Inflammatory macrophage treated with lipopolysaccharide for 4 hours (primary cell): Measurements from ENCODE around the gene GSTO1.

Source experiments
- DNase-seq: peaks from one replicate; pipeline ENCODE4 v3.0.0-alpha.2; 2020

GSTO1 gene

GRCh38 chr10:104277785-104278184 lies 23.1 kb downstream of the GSTO1 start:
- no peak for DNase-seq

GRCh38 chr10:104279550-104280259 lies 25.0 kb downstream of the GSTO1 start:
- no peak for DNase-seq

GRCh38 chr10:104281694-104282093 lies 27.0 kb downstream of the GSTO1 start:
- no peak for DNase-seq

- peak; percentile 65 for DNase-seq
These were observed 30.2 kb downstream of the GSTO1 start for GRCh38 chr10:104284846-104285245.

- no peak for DNase-seq
These were observed 32.2 kb downstream of the GSTO1 start for GRCh38 chr10:104286939-104287338.

- DNase-seq: peak; percentile 44
These were observed 33.7 kb downstream of the GSTO1 start for GRCh38 chr10:104288355-104288754.

GRCh38 chr10:104291439-104291951 lies 36.8 kb downstream of the GSTO1 start:
- peak; percentile 90 for DNase-seq

- peak; percentile 66 for DNase-seq
These were observed 38.3 kb downstream of the GSTO1 start for GRCh38 chr10:104293011-104293410.

- no peak for DNase-seq
These were observed 39.2 kb downstream of the GSTO1 start for GRCh38 chr10:104293781-104294321.

GRCh38 chr10:104296687-104297436 lies 42.2 kb downstream of the GSTO1 start:
- DNase-seq: no peak

GRCh38 chr10:104297697-104298660 lies 43.3 kb downstream of the GSTO1 start:
- no peak for DNase-seq

GRCh38 chr10:104299031-104299904 lies 44.6 kb downstream of the GSTO1 start:
- no peak for DNase-seq

- DNase-seq: no peak
These were observed 45.5 kb downstream of the GSTO1 start for GRCh38 chr10:104300002-104300735.

GRCh38 chr10:104300736-104301292 lies 46.1 kb downstream of the GSTO1 start:
- no peak for DNase-seq

- DNase-seq: no peak
These were observed 47.4 kb downstream of the GSTO1 start for GRCh38 chr10:104301907-104302690.

GRCh38 chr10:104303594-104304355 lies 49.1 kb downstream of the GSTO1 start:
- DNase-seq: no peak

GRCh38 chr10:104304356-104304745 lies 49.7 kb downstream of the GSTO1 start:
- no peak for DNase-seq

GRCh38 chr10:104304927-104305326 lies 50.2 kb downstream of the GSTO1 start:
- DNase-seq: no peak

GRCh38 chr10:104306897-104307296 lies 52.2 kb downstream of the GSTO1 start:
- no peak for DNase-seq
